Motor neuron (in vitro differentiated cells): ENCODE results near the gene BCAT1. TPM values are rescaled to one million over a fixed set of nuclear protein-coding genes. Genes with fewer than 3 reads are reported as not detected.
A peak's percentile ranks its signal among the peaks of the same experiment; 100 is the strongest.

ENCODE experiments used
- ATAC-seq, 8 experiments: fragments of 200-7000 bp; cut with Tn5 transposase; replicated peaks in 6 of 8; 2 replicates each; pipeline ENCODE4 v1.8.0; 2021; ENCODE audit warnings: mild to moderate bottlenecking in 8 of 8, moderate library complexity in 8 of 8
- H3K27ac ChIP-seq, 2 donors: fragments of 250-450 bp; sonication (Bioruptor Pico); 2 replicates each; pipeline ENCODE4 v1.9.0; 2021; ENCODE audit warnings: antibody characterized with exemption in 2 of 2, mild to moderate bottlenecking in 2 of 2, moderate library complexity in 1 of 2
- H3K4me1 ChIP-seq, 2 donors: fragments of 250-450 bp; sonication (Bioruptor Pico); replicated peaks in 1 of 2; 2 replicates each; pipeline ENCODE4 v1.6.1; 2021; ENCODE audit warnings: antibody characterized with exemption in 2 of 2, mild to moderate bottlenecking in 2 of 2, moderate library complexity in 1 of 2
- H3K4me3 ChIP-seq, 5 donors: fragments of 250-450 bp; sonication (Bioruptor Pico); 2 replicates each; pipeline ENCODE4 v1.9.0; 2021; ENCODE audit warnings: antibody characterized with exemption in 5 of 5, mild to moderate bottlenecking in 5 of 5, moderate library complexity in 4 of 5
- WGBS, 10 experiments: fragments of 450-650 bp; shearing (Covaris generic); methylation state at CpG; one replicate each; pipeline ENCODE4 v1.0.0; 2022; 5-methylcytosine and 5-hydroxymethylcytosine counted together
- in situ Hi-C, 9 experiments: fragments of 400-800 bp; cut with MboI; loops; one replicate each; pipeline ENCODE4 v1.15.0; 2021; ENCODE audit warnings: low sequenced_read_pairs in 9 of 9, low pct_unique_long_range_greater_than_20kb in 2 of 9; ENCODE audit not compliant: unreplicated experiment in 9 of 9
- total RNA-seq, 8 experiments: library from RNA; unstranded; fragments of 300-600 nt; gene quantifications; 2 replicates each; pipeline versions ENCODE4 v1.2.3 to v1.2.4, GENCODE V29; 2022

The BCAT1 gene, protein sequence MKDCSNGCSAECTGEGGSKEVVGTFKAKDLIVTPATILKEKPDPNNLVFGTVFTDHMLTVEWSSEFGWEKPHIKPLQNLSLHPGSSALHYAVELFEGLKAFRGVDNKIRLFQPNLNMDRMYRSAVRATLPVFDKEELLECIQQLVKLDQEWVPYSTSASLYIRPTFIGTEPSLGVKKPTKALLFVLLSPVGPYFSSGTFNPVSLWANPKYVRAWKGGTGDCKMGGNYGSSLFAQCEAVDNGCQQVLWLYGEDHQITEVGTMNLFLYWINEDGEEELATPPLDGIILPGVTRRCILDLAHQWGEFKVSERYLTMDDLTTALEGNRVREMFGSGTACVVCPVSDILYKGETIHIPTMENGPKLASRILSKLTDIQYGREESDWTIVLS
- total RNA-seq: 100 to 1,000 TPM in 4 of 8 experiments, 10 to 100 TPM in 3, 1 to 10 TPM in 1; 3.1 to 181 (median 97.1) TPM

DNA sequence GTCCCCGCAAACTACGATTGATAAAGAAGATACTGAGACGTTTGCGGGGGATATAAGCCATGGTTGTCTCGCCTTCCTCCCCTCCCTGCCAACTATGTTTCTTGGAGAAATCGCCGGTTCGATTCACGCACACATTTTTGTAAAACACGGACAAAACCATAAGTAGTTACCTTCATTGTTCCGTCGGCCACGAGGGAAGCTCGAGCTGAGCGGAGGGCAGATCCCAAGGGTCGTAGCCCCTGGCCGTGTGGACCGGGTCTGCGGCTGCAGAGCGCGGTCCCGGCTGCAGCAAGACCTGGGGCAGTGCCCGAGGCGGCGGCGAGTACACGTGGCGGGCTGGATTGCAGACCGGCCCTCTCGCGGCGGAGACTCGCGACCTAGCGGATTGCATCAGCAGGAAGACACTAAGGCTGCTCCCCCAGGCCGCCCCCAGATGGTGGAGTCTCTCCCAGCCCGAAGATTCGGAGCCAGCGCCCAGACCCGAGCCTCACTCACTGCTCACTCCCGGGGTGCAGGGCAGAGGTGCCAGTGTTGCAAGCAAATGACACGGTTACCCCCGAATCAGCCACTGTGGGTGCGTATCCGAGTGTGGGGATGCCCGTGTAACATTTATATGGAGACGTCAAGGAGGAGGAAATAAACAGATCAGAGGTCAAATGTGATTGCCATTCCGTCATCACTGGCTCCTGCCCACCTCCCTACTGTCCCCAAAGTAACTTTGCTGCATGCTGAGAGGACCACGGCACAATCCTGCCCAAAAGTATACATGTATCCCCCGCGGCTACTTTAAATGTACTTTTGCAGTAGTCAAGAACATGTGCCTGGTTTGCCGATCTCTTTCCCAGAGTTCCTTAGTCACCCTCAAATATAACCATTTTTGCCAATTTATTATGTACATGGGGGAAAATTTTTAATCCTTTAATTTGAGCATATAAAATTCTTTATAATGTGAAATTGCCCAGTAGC is at the start of gene BCAT1:
Gene BCAT1 (minus strand): TSS at position 345 of the 966 bp plus-strand sequence. CDS start 169 bp downstream, at position 176.
- 0 to 27% (median 11%) methylated on average over 2 to 20 of the region's 52 CpGs for WGBS, 10 experiments
- H3K27ac ChIP-seq: peak within 1 kb of the TSS; percentile 82 to 90
- H3K4me1 ChIP-seq: peaks cover 14 to 21% of the 10 kb centered on the region in 2 donors
- in situ Hi-C loops: no loop called here
- H3K4me3 ChIP-seq: peak within 1 kb of the TSS; percentile 54 to 82 (median 70)
- ATAC-seq: peak; percentile 80 to 93 (median 89)

DNA sequence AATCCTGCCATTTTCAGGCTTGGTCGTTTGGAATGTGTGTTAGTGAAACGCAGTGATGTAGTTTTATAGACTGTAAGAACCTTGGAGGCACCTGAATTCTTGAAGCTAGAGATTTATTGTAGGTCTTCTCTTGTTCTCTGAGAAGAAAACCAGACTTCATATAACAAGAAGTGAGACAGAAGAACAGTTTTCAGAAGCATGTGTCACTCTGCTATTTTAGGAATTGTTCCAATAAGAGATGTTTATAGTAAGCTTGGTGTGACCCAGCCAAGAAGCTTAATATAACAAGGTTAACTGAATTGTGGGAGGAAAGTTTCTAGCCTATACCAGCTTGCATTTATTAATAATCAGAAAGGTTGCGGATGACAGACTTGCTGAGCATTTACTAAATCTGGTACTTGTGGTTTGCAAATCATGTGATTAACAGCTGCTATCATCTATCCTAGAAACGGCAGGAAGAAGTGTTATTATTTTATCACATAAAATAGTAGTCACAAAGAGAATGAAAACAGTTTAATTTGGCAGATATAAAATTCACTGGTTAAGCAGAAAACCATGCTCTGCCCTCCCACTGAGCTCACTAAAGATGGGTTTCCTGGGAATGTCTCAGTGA is 49.2 kb upstream of the BCAT1 start:
- ATAC-seq: peak in 4 of 8 experiments; percentile 24 to 73 (median 40)
- in situ Hi-C loops: loop anchor here in 2 of 9 experiments (25.0 kb wide), 1 partner anchor 139 kb away; no protein-coding TSS in a partner anchor
- H3K4me1 ChIP-seq: peaks cover 5 to 10% of the 10 kb centered on the region in 2 donors
- H3K27ac ChIP-seq: no peak overlapping the region
- 0 to 80% (median 61%) methylated on average over 1 to 4 of the region's 4 CpGs for WGBS, 10 experiments
- no peak overlapping the region for H3K4me3 ChIP-seq

DNA sequence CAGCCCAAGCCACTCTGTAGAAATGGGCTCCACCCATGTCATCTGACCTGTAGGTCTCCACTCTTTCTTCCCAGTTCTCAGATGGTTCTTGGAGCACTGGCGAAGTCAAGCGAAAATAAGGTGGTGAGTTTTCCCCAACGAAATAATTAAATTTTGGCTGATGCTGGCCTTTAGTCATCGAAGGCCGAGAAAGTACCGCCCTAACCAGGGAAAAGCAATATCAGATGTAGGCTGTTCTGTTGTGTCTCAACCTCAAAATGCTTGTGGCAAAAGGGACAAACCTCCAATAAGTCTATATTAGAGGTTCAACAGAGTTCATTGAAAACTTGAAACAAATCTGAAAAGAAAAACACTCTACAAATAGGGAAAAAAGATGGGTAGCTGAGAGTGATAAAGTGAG is 48.6 kb upstream of the BCAT1 start:
- Histone ChIP-seq H3K27ac (no peak overlapping the region), H3K4me1 (peaks cover 5 to 10% of the 10 kb centered on the region in 2 donors), H3K4me3 (no peak overlapping the region)
- no peak for ATAC-seq
- in situ Hi-C loops: loop anchor here in 2 of 9 experiments (25.0 kb wide), 1 partner anchor 140 kb away; no protein-coding TSS in a partner anchor
- WGBS, 10 experiments: 5 to 100% (median 92%) methylated on average over 1 to 6 of the region's 6 CpGs; no CpG with 5 or more reads in 1 of the 10 experiments

DNA sequence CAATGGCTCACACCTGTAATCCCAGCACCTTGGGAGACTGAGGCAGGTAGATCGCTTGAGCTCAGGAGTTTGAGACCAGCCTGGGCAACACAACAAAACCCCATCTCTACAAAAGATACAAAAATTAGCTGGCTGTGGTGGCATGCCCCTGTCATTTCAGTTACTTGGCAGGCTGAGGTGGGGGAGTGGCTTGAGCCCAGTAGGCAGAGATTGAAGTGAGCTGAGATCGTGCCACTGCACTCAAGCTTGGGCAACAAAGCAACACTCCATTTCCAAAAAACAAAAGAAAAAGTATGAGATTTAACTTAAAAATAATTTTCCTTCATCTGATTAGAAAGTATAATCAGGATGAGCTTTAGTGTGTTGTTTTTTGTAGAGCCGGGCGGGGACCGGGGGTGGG is 47.9 kb upstream of the BCAT1 start:
- 50 to 100% (median 89%) methylated on average over 1 to 4 of the region's 5 CpGs; no CpG with 5 or more reads in 6 of the 10 experiments for WGBS, 10 experiments
- in situ Hi-C loops: loop anchor here in 2 of 9 experiments (25.0 kb wide), 1 partner anchor 140 kb away; no protein-coding TSS in a partner anchor
- no peak for ATAC-seq
- H3K27ac ChIP-seq: no peak overlapping the region
- peaks cover 5 to 10% of the 10 kb centered on the region in 2 donors for H3K4me1 ChIP-seq
- no peak overlapping the region for H3K4me3 ChIP-seq

DNA sequence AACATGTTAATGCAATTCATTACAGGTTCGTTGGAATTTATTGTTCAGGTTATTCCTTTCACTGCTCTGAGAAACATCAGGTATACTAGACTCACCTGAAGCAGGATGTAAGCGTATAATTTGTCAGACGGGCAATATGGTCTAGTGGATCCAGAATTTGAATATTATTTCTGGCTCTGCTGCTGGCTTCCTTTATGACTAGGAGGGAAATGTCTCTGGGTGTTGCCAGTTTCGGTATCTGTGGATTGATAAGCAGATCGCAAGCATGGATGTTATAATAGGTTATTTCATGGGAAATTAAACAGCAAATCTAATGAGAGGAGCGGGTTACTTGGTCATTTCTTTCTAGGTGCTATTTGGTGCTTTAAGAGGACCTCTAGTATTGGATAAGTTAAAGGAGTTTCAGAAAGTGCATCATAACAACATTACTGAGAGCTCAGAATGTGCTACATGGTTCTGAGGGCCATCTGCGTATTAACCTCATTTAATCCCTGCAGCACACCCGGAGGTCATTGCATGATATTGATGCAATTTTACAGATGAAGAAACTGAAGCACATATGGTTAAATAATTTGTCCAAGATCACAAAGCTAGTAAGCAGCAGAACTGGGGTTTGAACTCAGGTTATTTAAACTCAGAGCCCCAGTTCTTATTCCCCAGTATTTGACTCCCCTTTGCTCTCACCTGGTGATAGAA is 47.3 kb upstream of the BCAT1 start:
- Histone ChIP-seq H3K4me3 (no peak overlapping the region), H3K4me1 (peaks cover 5 to 10% of the 10 kb centered on the region in 2 donors), H3K27ac (no peak overlapping the region)
- in situ Hi-C loops: loop anchor here in 2 of 9 experiments (25.0 kb wide), 1 partner anchor 141 kb away; no protein-coding TSS in a partner anchor
- 58 to 100% (median 82%) methylated on average over 1 to 8 of the region's 8 CpGs; no CpG with 5 or more reads in 1 of the 10 experiments for WGBS, 10 experiments
- ATAC-seq: no peak

DNA sequence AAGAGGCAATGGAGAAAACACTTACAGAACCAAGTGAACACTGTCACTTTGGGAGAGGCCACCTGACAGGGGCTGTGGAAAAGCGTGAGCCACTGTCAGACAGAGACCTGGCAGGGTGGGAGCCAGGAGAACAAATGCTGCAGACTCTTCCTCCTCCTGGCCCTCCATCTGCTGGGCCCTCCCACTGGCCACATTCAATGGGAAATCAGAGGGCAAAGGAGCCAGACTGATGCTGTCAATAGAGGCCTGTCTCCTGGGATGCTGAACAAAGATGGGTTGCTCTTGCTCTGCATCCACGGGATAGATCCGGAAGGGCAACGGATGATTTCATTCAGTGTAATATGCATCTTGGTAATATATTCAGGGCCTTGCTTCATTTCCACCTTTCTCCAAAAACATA is 44.9 kb upstream of the BCAT1 start:
- peak overlapping the region in 1 of 2 donors; percentile 21 for H3K27ac ChIP-seq
- peaks cover 5 to 10% of the 10 kb centered on the region in 2 donors for H3K4me1 ChIP-seq
- WGBS, 10 experiments: 24 to 85% (median 40%) methylated on average over 1 to 4 of the region's 4 CpGs; no CpG with 5 or more reads in 5 of the 10 experiments
- peak in 5 of 8 experiments; percentile 89 to 99 (median 94) for ATAC-seq
- in situ Hi-C loops: loop anchor here in 2 of 9 experiments (25.0 kb wide), 1 partner anchor 144 kb away; no protein-coding TSS in a partner anchor
- no peak overlapping the region for H3K4me3 ChIP-seq

DNA sequence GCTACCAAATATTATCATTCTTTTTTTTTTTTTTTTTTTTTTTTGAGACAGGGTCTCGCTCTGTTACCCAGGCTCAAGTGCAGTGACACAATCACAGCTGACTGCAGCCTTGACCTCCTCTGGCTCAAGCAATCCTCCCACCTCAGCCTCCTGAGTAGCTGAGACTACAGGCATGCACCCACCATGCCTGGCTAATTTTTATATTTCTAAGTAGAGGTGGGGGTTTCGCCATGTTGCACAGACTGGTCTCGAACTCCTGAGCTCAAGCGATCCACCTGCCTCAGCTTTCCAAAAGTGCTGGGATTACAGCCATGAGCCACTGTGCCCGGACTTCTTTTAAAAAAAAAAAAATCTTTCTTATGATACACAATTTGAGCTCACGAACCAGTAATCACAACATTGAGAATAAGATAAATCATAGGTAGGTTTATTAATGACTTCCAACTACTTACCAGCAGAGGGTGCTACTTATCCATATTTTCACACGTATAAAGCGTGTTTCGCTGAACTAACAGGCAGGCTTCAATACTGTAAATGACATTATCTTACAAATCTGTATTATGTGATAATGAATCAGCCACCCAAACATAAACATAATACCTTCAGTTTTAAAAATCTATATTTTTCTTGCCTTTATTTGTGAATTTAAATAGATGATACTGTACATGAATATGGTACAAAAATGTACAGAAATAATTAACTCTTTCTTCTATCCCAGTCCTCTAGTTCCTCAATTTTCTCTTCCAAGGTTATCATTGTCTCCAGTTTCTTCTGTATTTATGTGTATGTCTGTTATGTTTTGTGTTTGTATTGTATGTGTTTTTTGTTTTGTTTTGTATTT is 42.5 kb upstream of the BCAT1 start:
- H3K27ac ChIP-seq: no peak overlapping the region
- H3K4me1 ChIP-seq: peaks cover 5 to 10% of the 10 kb centered on the region in 2 donors
- 0 to 50% (median 21%) methylated on average over 2 to 8 of the region's 9 CpGs; no CpG with 5 or more reads in 1 of the 10 experiments for WGBS, 10 experiments
- no peak overlapping the region for H3K4me3 ChIP-seq
- in situ Hi-C loops: loop anchor here in 2 of 9 experiments (25.0 kb wide), 1 partner anchor 146 kb away; no protein-coding TSS in a partner anchor
- ATAC-seq: peak; percentile 42 to 89 (median 62)

DNA sequence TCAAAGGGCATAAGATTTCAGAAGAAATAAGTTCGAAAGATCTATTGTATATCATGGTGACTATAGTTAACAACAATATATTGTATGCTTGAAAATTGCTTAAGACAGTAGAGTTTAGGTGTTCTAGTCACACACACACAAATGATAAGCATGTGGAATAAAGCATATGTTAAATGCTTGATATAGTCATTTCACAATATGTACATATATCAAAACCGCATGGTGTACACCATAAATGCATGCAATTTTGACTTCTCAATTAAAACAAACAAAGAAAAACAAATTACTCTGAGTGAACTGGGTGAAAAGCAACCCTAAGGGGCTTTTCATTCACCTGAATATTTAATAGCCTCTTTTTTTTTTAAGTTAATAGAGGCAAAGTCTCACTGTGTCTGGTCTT is 40.3 kb upstream of the BCAT1 start:
- 10 to 100% (median 76%) methylated on average over 1 to 2 of the region's 2 CpGs; no CpG with 5 or more reads in 2 of the 10 experiments for WGBS, 10 experiments
- Histone ChIP-seq H3K4me1 (peaks cover 5 to 8% of the 10 kb centered on the region in 2 donors), H3K27ac (no peak overlapping the region), H3K4me3 (no peak overlapping the region)
- peak in 3 of 8 experiments; percentile 17 to 81 (median 52) for ATAC-seq
- in situ Hi-C loops: loop anchor here in 4 of 9 experiments (10.0 to 25.0 kb wide), 3 partner anchors 136 to 148 kb away; no protein-coding TSS in a partner anchor

DNA sequence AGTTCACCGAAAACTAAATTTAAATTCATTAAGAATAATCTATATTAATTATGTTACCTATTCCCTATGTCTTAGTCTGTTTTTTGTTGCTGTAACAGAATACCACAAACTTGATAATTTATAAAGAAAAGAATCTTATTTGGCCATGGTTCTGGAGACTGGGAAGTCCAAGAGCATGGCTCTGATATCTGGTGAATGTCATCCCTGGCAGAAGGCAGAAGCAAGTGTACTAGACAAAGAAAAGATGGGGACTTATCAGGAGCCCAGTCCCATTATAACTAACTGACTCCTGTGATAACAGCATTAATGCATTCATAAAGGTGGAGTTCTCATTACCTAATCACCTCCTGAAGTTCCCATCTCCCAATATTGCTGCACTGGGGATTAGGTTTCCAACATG is 33.3 kb upstream of the BCAT1 start:
- no peak overlapping the region for H3K27ac ChIP-seq
- no peaks in the 10 kb centered on the region for H3K4me1 ChIP-seq
- ATAC-seq: no peak
- H3K4me3 ChIP-seq: no peak overlapping the region
- in situ Hi-C loops: loop anchor here in 4 of 9 experiments (10.0 to 25.0 kb wide), 3 partner anchors 143 to 155 kb away; no protein-coding TSS in a partner anchor
- 0 to 100% (median 100%) methylated on average over 1 of the region's 1 CpG; no CpG with 5 or more reads in 2 of the 10 experiments for WGBS, 10 experiments

DNA sequence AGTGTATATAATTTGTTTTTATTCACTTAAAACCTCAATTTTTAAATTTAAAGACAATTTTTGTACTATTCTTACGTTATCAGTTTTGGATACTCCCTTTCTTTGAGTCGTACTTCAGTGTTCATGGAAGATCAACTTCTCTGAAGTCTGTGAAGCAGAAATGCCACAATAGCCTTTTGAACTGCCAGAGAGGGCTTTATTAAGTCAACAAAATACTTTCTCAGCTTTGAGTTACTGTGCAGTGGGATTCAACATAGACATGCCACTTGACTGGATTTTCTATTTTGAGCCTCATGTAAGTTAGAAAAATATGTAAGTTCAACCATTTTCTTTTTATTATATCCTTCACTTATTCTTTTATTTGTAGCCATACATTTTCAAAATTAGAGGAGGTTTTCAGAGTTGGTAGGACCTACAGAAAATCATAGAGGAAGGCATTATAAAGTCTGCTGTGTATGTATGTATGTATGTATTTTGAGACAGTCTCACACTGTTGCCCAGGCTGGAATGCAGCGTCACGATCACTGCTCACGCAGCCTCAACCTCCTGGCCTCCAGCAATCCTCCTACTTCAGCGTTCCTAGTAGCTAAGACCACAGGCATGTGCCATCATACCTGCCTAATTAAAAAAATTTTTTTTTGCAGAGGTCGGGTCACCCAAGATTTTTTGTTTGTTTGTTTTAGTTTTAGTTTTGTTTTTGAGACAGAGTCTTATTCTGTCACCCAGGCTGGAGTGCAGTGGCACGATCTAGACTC is 31.3 kb upstream of the BCAT1 start:
- Histone ChIP-seq H3K4me3 (no peak overlapping the region), H3K27ac (no peak overlapping the region), H3K4me1 (peaks cover 5 to 9% of the 10 kb centered on the region in 2 donors)
- in situ Hi-C loops: loop anchor here in 4 of 9 experiments (10.0 to 25.0 kb wide), 3 partner anchors 145 to 157 kb away; no protein-coding TSS in a partner anchor
- 29 to 100% (median 74%) methylated on average over 2 to 8 of the region's 8 CpGs for WGBS, 10 experiments
- ATAC-seq: peak in 2 of 8 experiments; percentile 31 to 66
